ENCODE data around the gene ELOA.
"Not testable (repeated sequence)": the region's sequence is repeated elsewhere in the genome, so short reads cannot be mapped to it uniquely, and the experiment has no call there.

The ELOA gene

GRCh38 chr1:23790696-23791515, 47.6 kb downstream of the ELOA start, which contains the start of gene LYPLA2:
Gene LYPLA2, plus strand, starts transcription at chr1:23791145. Its CDS starts 1,538 bp downstream, at chr1:23792683.
- ATAC-seq: peak; percentile 92
- peaks cover 44% of the 10 kb centered on the region for H3K4me1 Mint-ChIP-seq
- H3K27ac Mint-ChIP-seq: peak within 1 kb of the TSS; percentile 96
- peak within 1 kb of the TSS; percentile 93 for H3K4me3 Mint-ChIP-seq
- H3K27me3 Mint-ChIP-seq: no peaks in the 10 kb centered on the region
- H3K36me3 Mint-ChIP-seq: peaks cover 57% of the 10 kb centered on the region
- no peaks in the 10 kb centered on the region for H3K9me3 Mint-ChIP-seq

DNA sequence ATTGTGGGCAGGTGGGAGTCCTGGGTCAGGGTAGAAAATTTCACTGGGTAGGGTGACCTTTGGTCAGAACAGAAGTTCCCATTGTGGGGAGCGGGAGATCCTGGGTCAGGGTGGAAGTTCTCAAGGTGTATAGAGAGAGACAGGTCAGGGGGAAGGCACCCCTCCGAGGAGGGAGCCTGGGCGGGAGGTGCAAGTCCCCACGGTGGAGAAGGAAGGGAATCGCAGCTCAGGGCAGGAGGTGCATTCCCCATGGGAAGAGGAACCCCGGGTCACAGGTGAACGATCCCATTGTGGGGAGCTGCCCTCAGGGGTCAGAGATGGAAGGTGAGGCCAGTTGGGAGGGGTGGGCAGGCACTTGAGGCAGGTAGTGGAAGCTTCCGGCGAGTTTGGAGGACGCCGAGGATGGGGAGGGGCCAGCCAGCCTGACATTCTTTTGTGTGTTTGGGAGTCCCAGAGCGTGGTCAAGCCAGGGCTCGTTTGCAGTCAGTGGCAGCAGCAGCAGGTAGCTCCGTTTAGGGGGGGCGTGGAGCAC, 48.3 kb downstream of the ELOA start:
- H3K4me1 Mint-ChIP-seq: peaks cover 44% of the 10 kb centered on the region
- H3K27me3 Mint-ChIP-seq: no peaks in the 10 kb centered on the region
- peak overlapping the region; percentile 93 for H3K4me3 Mint-ChIP-seq
- peak; percentile 7 for ATAC-seq
- H3K36me3 Mint-ChIP-seq: peaks cover 52% of the 10 kb centered on the region
- peak overlapping the region; percentile 96 for H3K27ac Mint-ChIP-seq
- no peaks in the 10 kb centered on the region for H3K9me3 Mint-ChIP-seq

DNA sequence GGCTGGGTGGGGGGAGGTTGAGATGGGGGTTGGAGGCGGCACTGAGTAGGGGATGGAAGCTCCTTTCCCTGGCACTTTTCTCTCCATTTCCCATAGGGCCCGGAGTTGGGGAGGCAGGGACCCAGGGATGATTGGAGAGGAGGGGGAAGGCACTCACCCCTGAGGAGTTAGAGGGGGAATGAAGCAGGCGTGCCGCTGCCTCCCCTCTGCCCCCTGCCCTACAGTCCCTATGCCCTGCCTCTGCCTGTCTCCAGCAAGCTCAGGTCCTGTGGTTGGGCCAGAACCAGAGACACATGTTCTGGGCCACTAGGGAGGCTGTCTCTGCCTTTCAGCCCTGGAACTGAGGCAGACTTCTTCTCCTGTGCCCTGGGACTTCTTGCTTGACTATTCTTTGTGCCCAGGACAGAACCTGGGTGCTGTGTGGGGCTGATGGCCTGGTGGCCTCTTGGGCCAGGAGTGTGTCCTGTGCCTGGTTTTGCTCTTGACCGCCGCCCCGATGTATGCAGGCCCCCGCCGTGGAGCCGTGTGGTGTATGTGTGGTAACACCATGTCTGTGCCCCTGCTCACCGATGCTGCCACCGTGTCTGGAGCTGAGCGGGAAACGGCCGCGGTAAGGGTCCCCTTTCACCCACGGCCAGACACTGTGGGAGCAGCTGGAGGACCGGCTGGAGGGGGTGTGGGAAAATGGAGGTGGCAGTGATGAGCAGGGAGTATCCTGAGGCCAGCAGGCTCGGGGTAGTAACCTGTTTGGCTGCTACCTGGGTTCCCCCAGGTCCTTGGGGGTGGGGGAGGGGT, 49.1 kb downstream of the ELOA start:
- Mint-ChIP-seq H3K27me3 (no peaks in the 10 kb centered on the region), H3K4me3 (peak overlapping the region; percentile 93), H3K27ac (peak overlapping the region; percentile 96), H3K36me3 (peaks cover 48% of the 10 kb centered on the region), H3K4me1 (peaks cover 44% of the 10 kb centered on the region), H3K9me3 (no peaks in the 10 kb centered on the region)
- ATAC-seq: no peak

- Mint-ChIP-seq H3K4me3 (peak overlapping the region; percentile 36), H3K4me1 (peaks cover 44% of the 10 kb centered on the region), H3K27ac (peak overlapping the region; percentile 96), H3K36me3 (peaks cover 39% of the 10 kb centered on the region), H3K9me3 (no peaks in the 10 kb centered on the region), H3K27me3 (no peaks in the 10 kb centered on the region)
- ATAC-seq: no peak
These were observed 49.9 kb downstream of the ELOA start for GRCh38 chr1:23793018-23793781.

DNA sequence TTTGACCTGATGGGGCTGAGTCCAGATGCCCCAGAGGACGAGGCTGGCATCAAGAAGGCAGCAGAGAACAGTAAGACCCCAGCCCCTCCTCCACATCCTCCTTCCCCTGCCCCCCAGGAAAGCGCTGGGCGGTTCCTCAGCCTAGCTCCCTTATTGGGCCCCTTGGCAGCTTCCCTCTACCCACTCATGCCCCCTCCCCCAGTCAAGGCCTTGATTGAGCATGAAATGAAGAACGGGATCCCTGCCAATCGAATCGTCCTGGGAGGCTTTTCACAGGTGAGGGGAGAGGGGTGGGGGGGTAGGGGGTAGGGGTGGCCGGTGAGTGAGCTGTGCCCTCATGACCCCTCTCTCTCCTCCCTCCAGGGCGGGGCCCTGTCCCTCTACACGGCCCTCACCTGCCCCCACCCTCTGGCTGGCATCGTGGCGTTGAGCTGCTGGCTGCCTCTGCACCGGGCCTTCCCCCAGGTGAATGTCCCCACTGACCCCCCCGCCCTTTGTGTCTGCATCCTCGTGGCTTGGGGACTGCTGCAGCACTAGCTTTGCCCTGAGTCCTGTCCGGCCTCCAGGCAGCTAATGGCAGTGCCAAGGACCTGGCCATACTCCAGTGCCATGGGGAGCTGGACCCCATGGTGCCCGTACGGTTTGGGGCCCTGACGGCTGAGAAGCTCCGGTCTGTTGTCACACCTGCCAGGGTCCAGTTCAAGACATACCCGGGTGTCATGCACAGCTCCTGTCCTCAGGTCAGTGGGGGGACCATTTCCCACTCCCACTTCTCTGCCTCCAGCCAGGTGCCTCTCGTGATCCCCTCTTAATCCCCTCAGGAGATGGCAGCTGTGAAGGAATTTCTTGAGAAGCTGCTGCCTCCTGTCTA, 50.8 kb downstream of the ELOA start:
- H3K4me1 Mint-ChIP-seq: peaks cover 52% of the 10 kb centered on the region
- no peak overlapping the region for H3K4me3 Mint-ChIP-seq
- no peak for ATAC-seq
- no peaks in the 10 kb centered on the region for H3K27me3 Mint-ChIP-seq
- peaks cover 39% of the 10 kb centered on the region for H3K36me3 Mint-ChIP-seq
- no peaks in the 10 kb centered on the region for H3K9me3 Mint-ChIP-seq
- peak overlapping the region; percentile 48 for H3K27ac Mint-ChIP-seq

DNA sequence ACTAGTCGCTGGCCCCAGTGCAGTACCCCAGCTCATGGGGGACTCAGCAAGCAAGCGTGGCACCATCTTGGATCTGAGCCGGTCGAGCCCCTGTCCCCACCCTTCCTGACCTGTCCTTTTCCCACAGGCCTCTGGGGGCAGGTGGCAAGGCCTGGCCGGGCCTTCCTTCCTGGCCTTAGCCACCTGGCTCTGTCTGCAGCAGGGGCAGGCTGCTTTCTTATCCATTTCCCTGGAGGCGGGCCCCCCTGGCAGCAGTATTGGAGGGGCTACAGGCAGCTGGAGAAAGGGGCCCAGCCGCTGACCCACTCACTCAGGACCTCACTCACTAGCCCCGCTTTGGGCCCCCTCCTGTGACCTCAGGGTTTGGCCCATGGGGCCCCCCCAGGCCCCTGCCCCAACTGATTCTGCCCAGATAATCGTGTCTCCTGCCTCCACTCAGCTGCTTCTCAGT, 51.5 kb downstream of the ELOA start:
- H3K27me3 Mint-ChIP-seq, ATAC-seq, H3K4me3 Mint-ChIP-seq, H3K9me3 Mint-ChIP-seq: not testable (repeated sequence)
- peak overlapping the region; percentile 48 for H3K27ac Mint-ChIP-seq
- H3K36me3 Mint-ChIP-seq: peaks cover 39% of the 10 kb centered on the region
- H3K4me1 Mint-ChIP-seq: peaks cover 59% of the 10 kb centered on the region

DNA sequence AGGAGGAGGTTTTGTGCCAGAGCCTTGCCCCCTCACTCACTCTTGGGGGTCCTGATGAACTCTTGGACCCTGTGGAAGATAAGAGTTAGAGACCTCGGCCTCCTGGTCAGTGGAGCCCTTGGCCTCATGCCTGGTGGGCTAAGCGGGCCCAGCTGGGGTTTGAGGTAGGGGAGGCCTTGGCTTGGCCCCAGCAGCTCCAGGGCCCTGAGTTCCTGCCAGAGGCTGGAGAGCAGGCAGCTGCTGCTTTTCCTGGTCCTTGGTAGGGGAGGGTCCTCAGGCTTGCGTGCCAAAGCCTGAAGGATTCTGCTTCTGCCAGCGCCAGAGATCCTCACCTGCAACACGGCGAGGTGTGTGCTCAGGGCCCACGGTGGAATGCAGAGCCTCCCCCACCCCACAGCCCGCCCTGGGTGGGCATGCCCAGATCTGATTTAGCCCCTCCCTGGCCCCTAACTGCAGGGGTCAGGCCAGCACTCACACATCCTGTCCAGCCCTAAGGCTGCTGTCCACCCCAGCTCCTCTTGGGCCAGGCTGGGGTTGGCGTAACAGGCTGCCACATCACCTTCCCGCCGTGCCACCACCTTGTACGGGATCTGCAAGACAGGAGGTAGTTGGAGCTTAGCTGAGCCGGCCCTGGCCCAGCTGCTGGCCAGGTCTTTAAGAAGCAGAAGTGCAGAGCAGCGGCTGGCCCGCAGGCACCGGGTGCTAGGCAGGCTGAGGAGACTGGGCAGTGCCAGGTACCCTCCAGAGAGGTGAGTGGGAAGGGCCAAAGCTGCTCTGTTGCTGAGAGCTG, 52.6 kb downstream of the ELOA start:
- peak overlapping the region; percentile 48 for H3K27ac Mint-ChIP-seq
- H3K4me1 Mint-ChIP-seq: peaks cover 60% of the 10 kb centered on the region

DNA sequence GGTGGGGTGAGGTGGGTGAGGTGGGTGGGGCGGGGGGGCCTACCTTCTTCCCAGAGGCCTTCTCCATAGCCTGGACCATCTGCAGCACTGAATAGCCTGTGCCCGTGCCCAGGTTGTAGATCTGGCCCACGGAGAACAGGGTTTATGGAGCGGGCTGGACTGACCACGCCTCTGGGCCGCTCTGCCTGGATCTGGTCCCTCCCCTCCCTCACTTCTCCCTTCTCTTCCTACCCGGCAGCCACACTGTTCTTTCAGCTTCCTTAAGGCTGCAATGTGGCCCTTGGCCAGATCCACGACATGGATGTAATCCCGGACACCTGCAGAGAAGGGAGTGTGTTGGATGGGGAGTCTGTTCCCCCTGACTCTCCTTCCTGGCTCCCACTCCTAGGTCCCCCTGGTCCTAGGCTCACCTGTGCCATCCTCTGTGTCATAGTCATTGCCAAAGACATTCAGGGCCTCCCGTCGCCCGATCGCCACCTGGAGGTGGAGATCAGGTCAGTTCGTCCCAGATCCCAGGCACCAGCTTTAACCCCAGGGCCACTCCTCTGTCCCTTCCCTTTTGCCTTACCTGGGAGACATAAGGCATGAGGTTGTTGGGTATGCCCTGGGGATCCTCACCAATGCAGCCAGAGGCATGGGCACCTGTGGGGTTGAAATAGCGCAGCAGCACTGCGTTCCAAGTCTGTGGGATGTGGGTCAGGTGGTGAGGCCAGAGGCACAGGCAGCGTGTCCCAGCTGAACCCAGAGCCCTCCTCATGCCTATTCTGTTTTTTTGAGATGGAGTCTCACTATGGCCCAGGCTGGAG, 53.4 kb downstream of the ELOA start:
- Mint-ChIP-seq H3K36me3 (peaks cover 31% of the 10 kb centered on the region), H3K9me3 (no peaks in the 10 kb centered on the region), H3K27me3 (no peaks in the 10 kb centered on the region), H3K4me1 (peaks cover 60% of the 10 kb centered on the region), H3K4me3 (no peak overlapping the region), H3K27ac (no peak overlapping the region)
- ATAC-seq: no peak

More for the DNA sequence above, 52.6 kb downstream of the ELOA start:
- H3K27me3 Mint-ChIP-seq: no peaks in the 10 kb centered on the region
- peaks cover 39% of the 10 kb centered on the region for H3K36me3 Mint-ChIP-seq
- H3K9me3 Mint-ChIP-seq: no peaks in the 10 kb centered on the region
- H3K4me3 Mint-ChIP-seq: no peak overlapping the region
- ATAC-seq: no peak

- H3K27ac Mint-ChIP-seq: no peak overlapping the region
- no peak overlapping the region for H3K4me3 Mint-ChIP-seq
- H3K4me1 Mint-ChIP-seq: peaks cover 55% of the 10 kb centered on the region
- peaks cover 29% of the 10 kb centered on the region for H3K36me3 Mint-ChIP-seq
- no peak for ATAC-seq
- H3K27me3 Mint-ChIP-seq: no peaks in the 10 kb centered on the region
- H3K9me3 Mint-ChIP-seq: no peaks in the 10 kb centered on the region
These were observed 54.5 kb downstream of the ELOA start for GRCh38 chr1:23797478-23798448.

DNA sequence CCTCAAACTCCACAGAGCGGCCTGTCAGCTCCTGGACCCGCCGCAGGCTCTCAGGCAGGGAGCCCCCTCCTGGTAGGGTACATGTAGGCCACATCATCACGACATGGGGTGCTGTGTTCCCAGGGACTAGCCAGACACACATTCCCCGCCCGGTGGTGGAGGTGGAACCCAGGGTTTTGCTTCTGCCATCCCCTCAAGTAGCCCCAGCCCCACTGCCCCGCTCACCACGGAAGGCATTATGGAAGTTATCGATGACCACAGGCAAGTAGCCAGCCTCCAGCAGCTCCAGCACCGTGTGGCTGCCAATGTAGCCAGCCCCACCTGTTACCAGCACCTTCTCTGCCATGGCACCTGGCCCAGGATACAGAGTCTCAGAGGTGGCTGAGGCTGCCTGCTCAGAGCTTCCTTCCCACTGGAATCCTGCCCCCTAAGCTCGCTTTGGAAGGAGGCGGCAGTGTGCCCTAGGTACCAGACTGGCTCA, 55.4 kb downstream of the ELOA start:
- Mint-ChIP-seq H3K4me1 (peaks cover 46% of the 10 kb centered on the region), H3K27ac (peak overlapping the region; percentile 76), H3K9me3 (no peaks in the 10 kb centered on the region), H3K27me3 (no peaks in the 10 kb centered on the region), H3K4me3 (peak overlapping the region; percentile 26), H3K36me3 (peaks cover 29% of the 10 kb centered on the region)
- ATAC-seq: no peak

GRCh38 chr1:23799255-23799569, 55.9 kb downstream of the ELOA start:
- Mint-ChIP-seq H3K9me3 (no peaks in the 10 kb centered on the region), H3K36me3 (peaks cover 31% of the 10 kb centered on the region), H3K4me1 (peaks cover 43% of the 10 kb centered on the region), H3K27me3 (no peaks in the 10 kb centered on the region), H3K27ac (peak overlapping the region; percentile 76), H3K4me3 (peak overlapping the region; percentile 93)
- no peak for ATAC-seq

Data from stimulated activated memory B cell treated with anti-CD40 and anti-IgM and Interleukin-4, amounts not matched to agents 10 μg/mL and 1 μg/mL and 100 μg/mL, for 72 hours (primary cell).